Activated CD4-positive, alpha-beta T cell treated with anti-CD3 and anti-CD28 coated beads for 4 hours (primary cell): ENCODE data around the gene SLC7A6.

Experiments
- DNase-seq, 2 donors: peaks; one replicate each; pipeline ENCODE4 v3.0.0-alpha.2; 2020

SLC7A6 gene

GRCh38 chr16:68235108-68235886 is 29.0 kb upstream of the SLC7A6 start:
- no peak for DNase-seq

GRCh38 chr16:68235887-68236136 is 28.5 kb upstream of the SLC7A6 start, which contains the start of gene ESRP2:
Gene ESRP2 (minus strand): TSS chr16:68236127. CDS start chr16:68236045, 82 bp downstream.
- no peak for DNase-seq

GRCh38 chr16:68236137-68236825 is 28.0 kb upstream of the SLC7A6 start:
- DNase-seq = peak in 1 of 2 donors; percentile 23

- DNase-seq = no peak
Observed at GRCh38 chr16:68236826-68237242, 27.5 kb upstream of the SLC7A6 start.

GRCh38 chr16:68237243-68238028 is 26.9 kb upstream of the SLC7A6 start:
- DNase-seq = peak; percentile 88 to 92

GRCh38 chr16:68238029-68238345 is 26.3 kb upstream of the SLC7A6 start:
- DNase-seq = no peak

GRCh38 chr16:68242085-68242484 is 22.2 kb upstream of the SLC7A6 start:
- DNase-seq = no peak

- DNase-seq = no peak
Observed at GRCh38 chr16:68242926-68243858, 21.1 kb upstream of the SLC7A6 start.

GRCh38 chr16:68244481-68244902 is 19.8 kb upstream of the SLC7A6 start:
- no peak for DNase-seq

GRCh38 chr16:68244903-68245853 is 19.1 kb upstream of the SLC7A6 start, which contains the start of gene PLA2G15:
Gene PLA2G15 (plus strand): TSS chr16:68245373. CDS start chr16:68245427, 54 bp downstream.
- DNase-seq = peak; percentile 96 to 98

- no peak for DNase-seq
Observed at GRCh38 chr16:68246121-68246520, 18.2 kb upstream of the SLC7A6 start.

- DNase-seq = no peak
Observed at GRCh38 chr16:68246666-68247065, 17.7 kb upstream of the SLC7A6 start.

GRCh38 chr16:68247400-68247799 is 16.9 kb upstream of the SLC7A6 start:
- no peak for DNase-seq

- no peak for DNase-seq
Observed at GRCh38 chr16:68247932-68248331, 16.4 kb upstream of the SLC7A6 start.

GRCh38 chr16:68249371-68249770 is 15.0 kb upstream of the SLC7A6 start:
- no peak for DNase-seq

- no peak for DNase-seq
Observed at GRCh38 chr16:68250951-68251350, 13.4 kb upstream of the SLC7A6 start.

- DNase-seq = no peak
Observed at GRCh38 chr16:68251832-68252231, 12.5 kb upstream of the SLC7A6 start.

GRCh38 chr16:68252383-68252782 is 11.9 kb upstream of the SLC7A6 start:
- no peak for DNase-seq

- DNase-seq = no peak
Observed at GRCh38 chr16:68253721-68254120, 10.6 kb upstream of the SLC7A6 start.

- DNase-seq = no peak
Observed at GRCh38 chr16:68255712-68256111, 8.6 kb upstream of the SLC7A6 start.

- no peak for DNase-seq
Observed at GRCh38 chr16:68257251-68257905, 6.9 kb upstream of the SLC7A6 start.
